Measurements from ENCODE around the gene MLNR. TPM values are rescaled to one million over a fixed set of nuclear protein-coding genes. Genes with fewer than 3 reads are reported as not detected.

Gene MLNR
- total RNA-seq, 1 experiment from 2014 or later = not detected

- Mint-ChIP-seq H3K27me3 (ENCODE audit: low read depth) (peaks cover 47% of the 10 kb centered on the region), H3K9me3 (peaks cover 8% of the 10 kb centered on the region; the same call in 1 of the 2 replicates), H3K36me3 (no peaks in the 10 kb centered on the region; the same call in 1 of the 2 replicates), H3K27ac (no peak overlapping the region), H3K4me3 (no peak overlapping the region), H3K4me1 (peaks cover 40% of the 10 kb centered on the region)
- ChIA-PET POLR2A (interaction anchor here (0.5 kb wide), 1 partner anchor 275 kb away, joined by 4 read pairs; no protein-coding TSS in a partner anchor), CTCF (interaction anchor here (0.6 to 1.8 kb wide), 6 partner anchors 25 to 721 kb away, joined by 3 to 22 read pairs (median 4); partner anchors contain the start of gene SPRYD7)
- TF ChIP-seq FOXP4 (CRISPR knock-in tag; IDR thresholded peaks at IDR 0.05) (0 out of 2 replicates have a peak, but pooled peaks have one; percentile 28), ETV6 (CRISPR knock-in tag; IDR thresholded peaks at IDR 0.05) (peak; percentile 70; the same call in 1 of the 2 replicates), IRF2 (CRISPR knock-in tag; IDR thresholded peaks at IDR 0.05; ENCODE audit: borderline replicate concordance, low read depth) (no peak), SP1 (CRISPR knock-in tag; conservative IDR thresholded peaks at IDR 0.05) (0 out of 2 replicates have a peak, but pooled peaks have one; percentile 27), ZNF138 (CRISPR knock-in tag; conservative IDR thresholded peaks at IDR 0.05) (no peak), USF1 (CRISPR knock-in tag; IDR thresholded peaks at IDR 0.05) (peak; percentile 42; the same call in 1 of the 2 replicates), FOXK1 (CRISPR knock-in tag; IDR thresholded peaks at IDR 0.05) (0 out of 2 replicates have a peak, but pooled peaks have one; percentile 20), MAX (CRISPR knock-in tag; IDR thresholded peaks at IDR 0.05) (peak; percentile 86), CREM (CRISPR knock-in tag; IDR thresholded peaks at IDR 0.05) (no peak), E2F5 (CRISPR knock-in tag; IDR thresholded peaks at IDR 0.05) (no peak), ZNF232 (CRISPR knock-in tag; IDR thresholded peaks at IDR 0.05) (peak; percentile 46; the same call in 1 of the 2 replicates), JAZF1 (CRISPR knock-in tag; IDR thresholded peaks at IDR 0.05) (no peak), USF2 (CRISPR knock-in tag; IDR thresholded peaks at IDR 0.05) (peak; percentile 38; the same call in 1 of the 2 replicates), ELF4 (CRISPR knock-in tag; IDR thresholded peaks at IDR 0.05; ENCODE audit: low read depth) (no peak)
- DNase-seq (ENCODE audit: low spot score) (peak; percentile 43), ATAC-seq (peak; percentile 60)
These were observed 5.2 kb upstream of the MLNR start for GRCh38 chr13:49214917-49215376.

GRCh38 chr13:49216334-49216733 lies 3.8 kb upstream of the MLNR start:
- Mint-ChIP-seq H3K27ac (no peak overlapping the region), H3K27me3 (ENCODE audit: low read depth) (peaks cover 58% of the 10 kb centered on the region), H3K9me3 (peaks cover 8% of the 10 kb centered on the region; the same call in 1 of the 2 replicates), H3K36me3 (peaks cover 2% of the 10 kb centered on the region; the same call in 1 of the 2 replicates), H3K4me1 (peaks cover 42% of the 10 kb centered on the region), H3K4me3 (no peak overlapping the region)
- ChIA-PET CTCF (no interaction called here), POLR2A (interaction anchor here (1.4 kb wide), 1 partner anchor 32 kb away, joined by 3 read pairs; the partner anchor contains the start of gene CDADC1)
- DNase-seq (ENCODE audit: low spot score) = no peak
- no peak for ATAC-seq
- TF ChIP-seq KAT7 (CRISPR knock-in tag; IDR thresholded peaks at IDR 0.05; ENCODE audit: borderline replicate concordance) (no peak), ZNF425 (CRISPR knock-in tag; conservative IDR thresholded peaks at IDR 0.05) (no peak), PREB (CRISPR knock-in tag; IDR thresholded peaks at IDR 0.05; ENCODE audit: borderline replicate concordance) (no peak), ZNF138 (CRISPR knock-in tag; conservative IDR thresholded peaks at IDR 0.05) (no peak), TCF7 (CRISPR knock-in tag; IDR thresholded peaks at IDR 0.05; ENCODE audit: low read depth) (no peak), RELA (CRISPR knock-in tag; IDR thresholded peaks at IDR 0.05; ENCODE audit: borderline replicate concordance) (no peak), FOXJ3 (CRISPR knock-in tag; IDR thresholded peaks at IDR 0.05; ENCODE audit: borderline replicate concordance) (no peak), ZNF232 (CRISPR knock-in tag; IDR thresholded peaks at IDR 0.05) (no peak), ZNF423 (CRISPR knock-in tag; IDR thresholded peaks at IDR 0.05) (no peak), NR1H2 (CRISPR knock-in tag; IDR thresholded peaks at IDR 0.05) (no peak), GABPB1 (CRISPR knock-in tag; IDR thresholded peaks at IDR 0.05) (no peak), NR3C1 (CRISPR knock-in tag; conservative IDR thresholded peaks at IDR 0.05; ENCODE audit: low read depth) (no peak), ZNF671 (CRISPR knock-in tag; IDR thresholded peaks at IDR 0.05) (no peak), NFYB (CRISPR knock-in tag; conservative IDR thresholded peaks at IDR 0.05; ENCODE audit: low read depth) (no peak), ATF3 (CRISPR knock-in tag; conservative IDR thresholded peaks at IDR 0.05) (no peak)
